GM18858 (cell line): ENCODE results near the gene TMEFF1.

ENCODE experiments used
- ATAC-seq: cut with Tn5 transposase; IDR thresholded peaks from one replicate; pipeline ENCODE4 v1.9.1; 2021; ENCODE audit not compliant: unreplicated experiment

TMEFF1 gene

GRCh38 chr9:100573655-100574260 is 100.8 kb downstream of the TMEFF1 start:
- ATAC-seq: no peak

- no peak for ATAC-seq
Measured at GRCh38 chr9:100575006-100575405, 102.1 kb downstream of the TMEFF1 start.

GRCh38 chr9:100575765-100576386 is 102.9 kb downstream of the TMEFF1 start:
- no peak for ATAC-seq

GRCh38 chr9:100577776-100578448 is 105.0 kb downstream of the TMEFF1 start, which contains the start of gene CAVIN4:
CAVIN4 (plus strand) TSS chr9:100578079; CDS start chr9:100578144, 65 bp downstream.
- no peak for ATAC-seq

- ATAC-seq: no peak
Measured at GRCh38 chr9:100578610-100579009, 105.7 kb downstream of the TMEFF1 start.

GRCh38 chr9:100579665-100580064 is 106.7 kb downstream of the TMEFF1 start:
- no peak for ATAC-seq

GRCh38 chr9:100580257-100580656 is 107.3 kb downstream of the TMEFF1 start:
- ATAC-seq: no peak

- ATAC-seq: no peak
Measured at GRCh38 chr9:100581081-100581480, 108.1 kb downstream of the TMEFF1 start.

- ATAC-seq: no peak
Measured at GRCh38 chr9:100581661-100582060, 108.7 kb downstream of the TMEFF1 start.

- ATAC-seq: no peak
Measured at GRCh38 chr9:100583014-100583802, 110.3 kb downstream of the TMEFF1 start.

GRCh38 chr9:100584951-100585350 is 112.0 kb downstream of the TMEFF1 start:
- no peak for ATAC-seq

GRCh38 chr9:100586093-100586492 is 113.1 kb downstream of the TMEFF1 start:
- ATAC-seq: no peak

- ATAC-seq: no peak
Measured at GRCh38 chr9:100587375-100587774, 114.4 kb downstream of the TMEFF1 start.

GRCh38 chr9:100589582-100589981 is 116.6 kb downstream of the TMEFF1 start:
- no peak for ATAC-seq

- ATAC-seq: no peak
Measured at GRCh38 chr9:100590481-100590880, 117.5 kb downstream of the TMEFF1 start.

- ATAC-seq: no peak
Measured at GRCh38 chr9:100591139-100591538, 118.2 kb downstream of the TMEFF1 start.

GRCh38 chr9:100591639-100592412 is 118.9 kb downstream of the TMEFF1 start:
- no peak for ATAC-seq

- ATAC-seq: peak; percentile 29
Measured at GRCh38 chr9:100595391-100596199, 122.6 kb downstream of the TMEFF1 start.

GRCh38 chr9:100597236-100597635 is 124.3 kb downstream of the TMEFF1 start:
- ATAC-seq: no peak

GRCh38 chr9:100598641-100599145 is 125.7 kb downstream of the TMEFF1 start:
- ATAC-seq: peak; percentile 59
